Activated T-helper 9 cell treated with anti-CD3 and anti-CD28 coated beads, Interleukin-2, amount 50 U/mL, for 16 hours (primary cell): Measurements from ENCODE around the gene KMT2A.

Experiments
- DNase-seq: peaks from one replicate; pipeline ENCODE4 v3.0.0-alpha.2; 2020; ENCODE audit warnings: low read depth

KMT2A gene

GRCh38 chr11:118488480-118489109 lies 52.3 kb downstream of the KMT2A start:
- DNase-seq: peak; percentile 65

GRCh38 chr11:118491041-118491440 lies 54.7 kb downstream of the KMT2A start:
- no peak for DNase-seq

GRCh38 chr11:118497831-118498230 lies 61.5 kb downstream of the KMT2A start:
- DNase-seq: no peak

DNA sequence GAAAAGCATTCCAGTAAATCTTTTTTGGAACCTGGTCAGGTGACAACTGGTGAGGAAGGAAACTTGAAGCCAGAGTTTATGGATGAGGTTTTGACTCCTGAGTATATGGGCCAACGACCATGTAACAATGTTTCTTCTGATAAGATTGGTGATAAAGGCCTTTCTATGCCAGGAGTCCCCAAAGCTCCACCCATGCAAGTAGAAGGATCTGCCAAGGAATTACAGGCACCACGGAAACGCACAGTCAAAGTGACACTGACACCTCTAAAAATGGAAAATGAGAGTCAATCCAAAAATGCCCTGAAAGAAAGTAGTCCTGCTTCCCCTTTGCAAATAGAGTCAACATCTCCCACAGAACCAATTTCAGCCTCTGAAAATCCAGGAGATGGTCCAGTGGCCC lies 66.9 kb downstream of the KMT2A start:
- no peak for DNase-seq

DNA sequence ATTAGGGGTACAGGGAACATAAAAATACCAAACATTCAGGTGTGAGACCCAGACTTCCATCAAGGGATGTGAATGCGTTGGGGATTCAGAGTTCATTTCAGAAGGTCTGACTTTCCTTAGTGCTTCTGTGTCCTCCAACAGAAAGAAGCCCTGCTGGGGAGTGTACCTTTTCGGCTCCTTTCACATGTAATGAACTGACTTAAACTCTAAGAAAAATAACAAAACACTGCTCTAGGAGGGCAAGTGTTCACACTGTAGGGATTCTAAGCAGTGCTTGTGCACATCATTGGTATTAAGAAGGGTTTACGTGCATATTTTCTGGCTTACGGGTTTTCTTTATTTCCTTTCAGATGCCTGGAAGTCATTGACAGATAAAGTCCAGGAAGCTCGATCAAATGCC lies 75.3 kb downstream of the KMT2A start:
- no peak for DNase-seq

DNA sequence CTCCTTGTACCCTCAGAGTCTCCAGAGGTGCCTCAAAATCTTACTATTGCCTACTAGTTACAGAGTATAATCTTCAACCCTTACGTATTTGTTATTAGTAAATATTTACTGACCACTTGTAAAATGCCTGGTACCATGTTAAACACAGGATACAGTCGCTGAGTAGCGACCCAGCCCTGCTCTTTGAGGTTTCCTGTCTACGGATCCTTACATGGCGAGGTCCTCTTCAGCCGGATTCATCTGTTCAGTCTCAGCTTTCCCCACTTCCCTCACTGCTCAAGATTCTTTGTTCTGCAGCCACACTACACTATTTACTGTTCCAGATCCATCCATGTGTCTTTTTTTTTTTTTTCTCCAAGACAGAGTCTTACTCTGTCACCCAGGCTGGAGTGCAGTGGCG lies 77.8 kb downstream of the KMT2A start:
- DNase-seq: no peak

DNA sequence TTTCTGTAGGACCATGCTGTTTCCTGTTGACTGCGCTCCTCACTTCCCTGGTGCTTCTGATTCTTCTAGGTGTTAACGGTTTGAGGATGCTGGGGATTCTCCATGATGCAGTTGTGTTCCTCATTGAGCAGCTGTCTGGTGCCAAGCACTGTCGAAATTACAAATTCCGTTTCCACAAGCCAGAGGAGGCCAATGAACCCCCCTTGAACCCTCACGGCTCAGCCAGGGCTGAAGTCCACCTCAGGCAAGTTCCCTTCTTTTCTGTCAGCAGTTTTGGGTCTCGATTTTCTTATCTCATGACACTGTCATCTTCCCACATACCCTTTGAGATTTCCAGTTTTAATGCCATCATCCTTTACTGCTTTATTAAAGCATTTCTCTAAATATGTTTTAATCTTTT lies 83.3 kb downstream of the KMT2A start:
- DNase-seq: no peak

DNA sequence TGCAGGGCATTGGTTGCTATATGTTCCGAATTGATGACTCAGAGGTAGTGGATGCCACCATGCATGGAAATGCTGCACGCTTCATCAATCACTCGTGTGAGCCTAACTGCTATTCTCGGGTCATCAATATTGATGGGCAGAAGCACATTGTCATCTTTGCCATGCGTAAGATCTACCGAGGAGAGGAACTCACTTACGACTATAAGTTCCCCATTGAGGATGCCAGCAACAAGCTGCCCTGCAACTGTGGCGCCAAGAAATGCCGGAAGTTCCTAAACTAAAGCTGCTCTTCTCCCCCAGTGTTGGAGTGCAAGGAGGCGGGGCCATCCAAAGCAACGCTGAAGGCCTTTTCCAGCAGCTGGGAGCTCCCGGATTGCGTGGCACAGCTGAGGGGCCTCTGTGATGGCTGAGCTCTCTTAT lies 85.6 kb downstream of the KMT2A start:
- DNase-seq: no peak

- DNase-seq: no peak
These were observed 86.3 kb downstream of the KMT2A start for GRCh38 chr11:118522571-118523072.

DNA sequence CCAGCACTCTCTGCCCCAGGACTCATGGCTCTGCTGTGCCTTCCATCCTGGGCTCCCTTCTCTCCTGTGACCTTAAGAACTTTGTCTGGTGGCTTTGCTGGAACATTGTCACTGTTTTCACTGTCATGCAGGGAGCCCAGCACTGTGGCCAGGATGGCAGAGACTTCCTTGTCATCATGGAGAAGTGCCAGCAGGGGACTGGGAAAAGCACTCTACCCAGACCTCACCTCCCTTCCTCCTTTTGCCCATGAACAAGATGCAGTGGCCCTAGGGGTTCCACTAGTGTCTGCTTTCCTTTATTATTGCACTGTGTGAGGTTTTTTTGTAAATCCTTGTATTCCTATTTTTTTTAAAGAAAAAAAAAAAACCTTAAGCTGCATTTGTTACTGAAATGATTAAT lies 88.1 kb downstream of the KMT2A start:
- no peak for DNase-seq

DNA sequence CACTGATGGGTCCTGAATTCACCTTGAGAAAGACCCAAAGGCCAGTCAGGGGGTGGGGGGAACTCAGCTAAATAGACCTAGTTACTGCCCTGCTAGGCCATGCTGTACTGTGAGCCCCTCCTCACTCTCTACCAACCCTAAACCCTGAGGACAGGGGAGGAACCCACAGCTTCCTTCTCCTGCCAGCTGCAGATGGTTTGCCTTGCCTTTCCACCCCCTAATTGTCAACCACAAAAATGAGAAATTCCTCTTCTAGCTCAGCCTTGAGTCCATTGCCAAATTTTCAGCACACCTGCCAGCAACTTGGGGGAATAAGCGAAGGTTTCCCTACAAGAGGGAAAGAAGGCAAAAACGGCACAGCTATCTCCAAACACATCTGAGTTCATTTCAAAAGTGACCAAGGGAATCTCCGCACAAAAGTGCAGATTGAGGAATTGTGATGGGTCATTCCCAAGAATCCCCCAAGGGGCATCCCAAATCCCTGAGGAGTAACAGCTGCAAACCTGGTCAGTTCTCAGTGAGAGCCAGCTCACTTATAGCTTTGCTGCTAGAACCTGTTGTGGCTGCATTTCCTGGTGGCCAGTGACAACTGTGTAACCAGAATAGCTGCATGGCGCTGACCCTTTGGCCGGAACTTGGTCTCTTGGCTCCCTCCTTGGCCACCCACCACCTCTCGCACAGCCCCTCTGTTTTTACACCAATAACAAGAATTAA lies 88.6 kb downstream of the KMT2A start:
- no peak for DNase-seq

GRCh38 chr11:118526688-118527087 lies 90.4 kb downstream of the KMT2A start:
- no peak for DNase-seq

GRCh38 chr11:118527109-118527508 lies 90.8 kb downstream of the KMT2A start, which contains the start of gene TTC36:
Gene TTC36 (plus strand): TSS chr11:118527474. CDS start chr11:118527495, 21 bp downstream.
- DNase-seq: no peak

GRCh38 chr11:118528511-118528910 lies 92.2 kb downstream of the KMT2A start:
- DNase-seq: no peak

DNA sequence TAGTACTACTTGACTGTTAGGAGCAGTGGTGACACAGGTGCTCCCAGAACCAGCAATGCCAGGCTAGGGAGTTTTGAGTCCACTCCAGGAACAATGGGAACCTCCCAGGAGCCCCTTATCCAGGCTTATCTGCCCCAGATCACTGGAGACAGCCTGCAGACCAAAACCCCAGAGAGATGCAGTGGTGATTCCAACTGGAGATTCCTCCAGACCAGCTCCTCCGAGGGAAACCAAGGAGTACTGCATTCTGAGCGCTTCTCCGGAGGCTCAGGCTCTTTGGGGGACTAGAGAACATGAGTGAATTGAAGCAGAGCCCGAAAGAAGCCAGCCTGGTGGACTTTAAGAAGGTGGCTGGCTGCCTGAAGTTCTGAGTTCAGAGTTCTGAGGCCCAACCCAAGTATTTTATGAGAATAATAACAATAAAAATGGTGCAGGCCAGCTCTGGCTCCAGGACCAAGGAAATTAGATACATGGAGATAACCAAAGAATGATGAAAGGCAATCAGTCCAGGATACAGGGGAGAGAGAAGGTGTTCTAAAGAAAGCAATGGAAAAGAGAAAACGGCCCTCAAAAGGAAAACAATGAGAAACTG lies 93.4 kb downstream of the KMT2A start:
- DNase-seq: no peak

DNA sequence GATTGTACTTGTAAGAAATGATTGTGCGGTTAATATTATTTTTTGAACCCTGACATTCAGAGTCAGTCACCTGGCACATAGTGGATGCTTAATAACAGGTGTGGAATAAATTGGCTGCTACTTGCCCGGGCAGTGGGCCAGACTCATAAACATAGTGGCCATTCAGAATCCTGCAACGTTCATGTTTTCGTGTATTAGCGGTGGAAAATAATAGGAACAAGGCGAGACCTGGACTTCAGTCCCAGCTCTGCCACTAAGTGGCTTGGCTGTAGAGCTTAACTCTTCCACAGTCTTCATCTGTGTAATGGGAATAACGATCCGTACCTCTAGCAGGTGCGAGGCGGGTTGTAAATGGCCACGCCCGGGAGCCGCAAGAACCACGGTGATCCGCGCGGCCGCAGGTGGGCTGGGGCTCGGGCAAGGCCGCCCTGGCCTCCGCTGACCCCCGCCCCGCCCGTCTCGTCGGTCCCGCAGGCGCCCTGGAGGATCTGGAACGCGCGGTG lies 93.9 kb downstream of the KMT2A start:
- DNase-seq: peak; percentile 3

- peak; percentile 72 for DNase-seq
These were observed 94.6 kb downstream of the KMT2A start, which contains the start of gene TMEM25 for GRCh38 chr11:118530683-118531596. Gene TMEM25 (plus strand): TSS chr11:118531192. CDS start chr11:118531802, 610 bp downstream.

DNA sequence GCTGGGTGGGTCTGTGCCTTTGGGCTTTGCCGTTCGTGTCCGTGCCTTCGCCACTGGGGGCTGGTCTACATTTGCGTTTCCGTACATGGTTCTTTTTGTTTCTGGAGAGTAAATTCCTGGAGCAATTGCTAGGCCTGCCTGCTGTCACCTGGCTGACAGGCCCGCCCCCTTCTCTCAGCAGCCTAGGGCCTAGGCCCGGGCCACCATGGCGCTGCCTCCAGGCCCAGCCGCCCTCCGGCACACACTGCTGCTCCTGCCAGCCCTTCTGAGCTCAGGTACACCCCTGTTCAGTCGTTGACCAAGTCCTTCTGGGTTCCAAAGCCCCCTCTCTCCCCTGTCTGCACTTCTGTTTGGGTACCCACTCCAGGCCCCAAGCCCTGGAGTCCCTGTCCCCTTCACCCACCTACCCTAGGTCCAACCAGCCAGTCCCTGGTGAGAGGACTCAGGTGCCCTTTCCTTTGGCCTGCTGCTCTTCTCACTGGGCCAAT lies 95.3 kb downstream of the KMT2A start:
- no peak for DNase-seq

DNA sequence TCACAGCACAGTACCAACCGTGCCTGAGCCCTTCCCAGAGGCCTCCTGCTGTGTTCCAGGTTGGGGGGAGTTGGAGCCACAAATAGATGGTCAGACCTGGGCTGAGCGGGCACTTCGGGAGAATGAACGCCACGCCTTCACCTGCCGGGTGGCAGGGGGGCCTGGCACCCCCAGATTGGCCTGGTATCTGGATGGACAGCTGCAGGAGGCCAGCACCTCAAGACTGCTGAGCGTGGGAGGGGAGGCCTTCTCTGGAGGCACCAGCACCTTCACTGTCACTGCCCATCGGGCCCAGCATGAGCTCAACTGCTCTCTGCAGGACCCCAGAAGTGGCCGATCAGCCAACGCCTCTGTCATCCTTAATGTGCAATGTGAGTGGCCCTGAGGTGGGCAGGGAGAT lies 95.8 kb downstream of the KMT2A start:
- DNase-seq: no peak

DNA sequence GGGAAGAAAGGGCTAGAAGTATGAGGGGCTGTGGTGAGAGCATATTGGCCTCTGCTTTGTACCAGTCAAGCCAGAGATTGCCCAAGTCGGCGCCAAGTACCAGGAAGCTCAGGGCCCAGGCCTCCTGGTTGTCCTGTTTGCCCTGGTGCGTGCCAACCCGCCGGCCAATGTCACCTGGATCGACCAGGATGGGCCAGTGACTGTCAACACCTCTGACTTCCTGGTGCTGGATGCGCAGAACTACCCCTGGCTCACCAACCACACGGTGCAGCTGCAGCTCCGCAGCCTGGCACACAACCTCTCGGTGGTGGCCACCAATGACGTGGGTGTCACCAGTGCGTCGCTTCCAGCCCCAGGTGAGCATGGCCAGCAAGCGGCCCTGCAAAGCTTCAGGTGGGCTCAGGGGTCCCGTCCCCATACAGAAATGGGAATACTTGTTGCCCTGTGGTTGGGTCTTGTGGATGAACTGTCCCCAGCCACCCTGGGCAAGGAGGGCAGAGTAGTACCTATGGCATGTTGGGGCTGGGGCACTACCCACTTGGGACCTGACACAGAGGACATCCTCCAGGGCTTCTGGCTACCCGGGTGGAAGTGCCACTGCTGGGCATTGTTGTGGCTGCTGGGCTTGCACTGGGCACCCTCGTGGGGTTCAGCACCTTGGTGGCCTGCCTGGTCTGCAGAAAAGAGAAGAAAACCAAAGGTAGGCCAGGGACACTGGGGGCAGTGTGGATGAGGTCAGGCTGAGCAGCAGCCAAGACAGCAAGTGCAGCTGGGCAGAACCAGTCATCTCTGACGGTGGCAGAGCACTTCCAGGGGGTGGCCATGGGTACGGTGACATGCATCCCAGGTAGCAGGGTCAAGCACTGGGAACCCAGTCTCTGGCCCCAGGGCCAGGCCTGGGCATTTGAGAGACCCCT lies 96.8 kb downstream of the KMT2A start:
- DNase-seq: no peak
